ENCODE measurements around the gene PKNOX2.

- TF ChIP-seq, protein P1, sequence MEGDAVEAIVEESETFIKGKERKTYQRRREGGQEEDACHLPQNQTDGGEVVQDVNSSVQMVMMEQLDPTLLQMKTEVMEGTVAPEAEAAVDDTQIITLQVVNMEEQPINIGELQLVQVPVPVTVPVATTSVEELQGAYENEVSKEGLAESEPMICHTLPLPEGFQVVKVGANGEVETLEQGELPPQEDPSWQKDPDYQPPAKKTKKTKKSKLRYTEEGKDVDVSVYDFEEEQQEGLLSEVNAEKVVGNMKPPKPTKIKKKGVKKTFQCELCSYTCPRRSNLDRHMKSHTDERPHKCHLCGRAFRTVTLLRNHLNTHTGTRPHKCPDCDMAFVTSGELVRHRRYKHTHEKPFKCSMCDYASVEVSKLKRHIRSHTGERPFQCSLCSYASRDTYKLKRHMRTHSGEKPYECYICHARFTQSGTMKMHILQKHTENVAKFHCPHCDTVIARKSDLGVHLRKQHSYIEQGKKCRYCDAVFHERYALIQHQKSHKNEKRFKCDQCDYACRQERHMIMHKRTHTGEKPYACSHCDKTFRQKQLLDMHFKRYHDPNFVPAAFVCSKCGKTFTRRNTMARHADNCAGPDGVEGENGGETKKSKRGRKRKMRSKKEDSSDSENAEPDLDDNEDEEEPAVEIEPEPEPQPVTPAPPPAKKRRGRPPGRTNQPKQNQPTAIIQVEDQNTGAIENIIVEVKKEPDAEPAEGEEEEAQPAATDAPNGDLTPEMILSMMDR (IDR thresholded peaks at IDR 0.05) = no peak
- TF ChIP-seq EP300 (IDR thresholded peaks at IDR 0.05) (no peak), POLR2A (IDR thresholded peaks at IDR 0.05) (no peak)
Measured at GRCh38 chr11:125141178-125141577, 23.4 kb upstream of the PKNOX2 start.

All from suprapubic skin (tissue), 3 donors.